ENCODE results near the gene SAC3D1. TPM values are rescaled to one million over a fixed set of nuclear protein-coding genes. Genes with fewer than 3 reads are reported as not detected.

The SAC3D1 gene
- total and polyA plus RNA-seq, 2 donors from 2014 or later = 6.8 to 13.4 TPM

GRCh38 chr11:65089621-65090020, 48.6 kb downstream of the SAC3D1 start:
- intact Hi-C loops (cut with DNase I) = no loop called here
- H3K4me3 ChIP-seq (ENCODE audit: low read length in 3 of 3) = no peak overlapping the region
- DNase-seq = no peak
- peaks cover 0 to 11% (median 4%) of the 10 kb centered on the region in 3 donors for H3K4me1 ChIP-seq (ENCODE audit: control insufficient read depth in 2 of 3, insufficient read depth in 2 of 3, low read depth in 1 of 3, low read length in 3 of 3)
- H3K27ac ChIP-seq (ENCODE audit: low read depth in 2 of 2, low read length in 2 of 2) = no peak overlapping the region
- no peak for FAIRE-seq
- peaks cover 8 to 31% (median 12%) of the 10 kb centered on the region in 3 donors for H3K36me3 ChIP-seq (ENCODE audit: control insufficient read depth in 2 of 3, insufficient read depth in 3 of 3, low read length in 3 of 3)
- H3K9ac ChIP-seq (ENCODE audit: low read length in 3 of 3) = no peak overlapping the region
- no peaks in the 10 kb centered on the region for H3K27me3 ChIP-seq (ENCODE audit: control insufficient read depth, insufficient read depth, low read length)
- no peak for TF ChIP-seq CTCF (IDR thresholded peaks at IDR 0.05; ENCODE audit: borderline replicate concordance, extremely low read depth, insufficient read depth)
- no peaks in the 10 kb centered on the region for H3K9me3 ChIP-seq (ENCODE audit: control insufficient read depth in 2 of 3, insufficient read depth in 1 of 3, low read length in 3 of 3)

GRCh38 chr11:65090628-65091027, 49.6 kb downstream of the SAC3D1 start:
- Histone ChIP-seq H3K27ac (ENCODE audit: low read depth in 2 of 2, low read length in 2 of 2) (no peak overlapping the region), H3K27me3 (ENCODE audit: control insufficient read depth, insufficient read depth, low read length) (no peaks in the 10 kb centered on the region), H3K4me3 (ENCODE audit: low read length in 3 of 3) (no peak overlapping the region), H3K9ac (ENCODE audit: low read length in 3 of 3) (no peak overlapping the region), H3K4me1 (ENCODE audit: control insufficient read depth in 2 of 3, insufficient read depth in 2 of 3, low read depth in 1 of 3, low read length in 3 of 3) (peaks cover 0 to 4% (median 0%) of the 10 kb centered on the region in 3 donors), H3K36me3 (ENCODE audit: control insufficient read depth in 2 of 3, insufficient read depth in 3 of 3, low read length in 3 of 3) (peaks cover 4 to 28% (median 9%) of the 10 kb centered on the region in 3 donors), H3K9me3 (ENCODE audit: control insufficient read depth in 2 of 3, insufficient read depth in 1 of 3, low read length in 3 of 3) (no peaks in the 10 kb centered on the region)
- intact Hi-C loops (cut with DNase I) = no loop called here
- no peak for DNase-seq
- TF ChIP-seq CTCF (IDR thresholded peaks at IDR 0.05; ENCODE audit: borderline replicate concordance, extremely low read depth, insufficient read depth) = no peak
- FAIRE-seq = no peak

Small RNAs within 50 kb of the gene (microRNA-seq; reads per million reads assigned to microRNA genes)
- gene MIR6879 = not detected

Other genes with a start within 250 kb of the SAC3D1 start
- 12.5 TPM for gene MAP4K2, start 238.0 kb upstream of the SAC3D1 start, total RNA-seq
- 15.4 TPM for gene MAP4K2, start 238.0 kb upstream of the SAC3D1 start, polyA plus RNA-seq (ENCODE audit: insufficient read depth, low read depth, low replicate concordance)
- 20.9 TPM for gene MEN1, start 230.7 kb upstream of the SAC3D1 start, total RNA-seq
- 24.0 TPM for gene MEN1, start 230.7 kb upstream of the SAC3D1 start, polyA plus RNA-seq (ENCODE audit: insufficient read depth, low read depth, low replicate concordance)
- 20.7 TPM for gene CDC42BPG, start 196.6 kb upstream of the SAC3D1 start, total RNA-seq
- gene CDC42BPG, start 196.6 kb upstream of the SAC3D1 start, polyA plus RNA-seq (ENCODE audit: insufficient read depth, low read depth, low replicate concordance) = 4.5 TPM
- 76.1 TPM for gene EHD1, start 162.6 kb upstream of the SAC3D1 start, total RNA-seq
- gene EHD1, start 162.6 kb upstream of the SAC3D1 start, polyA plus RNA-seq (ENCODE audit: insufficient read depth, low read depth, low replicate concordance) = 48.9 TPM
- 26.9 TPM for gene ATG2A, start 124.0 kb upstream of the SAC3D1 start, total RNA-seq
- gene ATG2A, start 124.0 kb upstream of the SAC3D1 start, polyA plus RNA-seq (ENCODE audit: insufficient read depth, low read depth, low replicate concordance) = 16.8 TPM
- gene PPP2R5B, start 116.5 kb upstream of the SAC3D1 start, total RNA-seq = 21.2 TPM
- gene PPP2R5B, start 116.5 kb upstream of the SAC3D1 start, polyA plus RNA-seq (ENCODE audit: insufficient read depth, low read depth, low replicate concordance) = 16.8 TPM
- gene GPHA2, start 105.3 kb upstream of the SAC3D1 start, total RNA-seq = not detected
- gene GPHA2, start 105.3 kb upstream of the SAC3D1 start, polyA plus RNA-seq (ENCODE audit: insufficient read depth, low read depth, low replicate concordance) = 0.99 TPM
- not detected for gene MAJIN, start 69.1 kb upstream of the SAC3D1 start, total RNA-seq
- gene MAJIN, start 69.1 kb upstream of the SAC3D1 start, polyA plus RNA-seq (ENCODE audit: insufficient read depth, low read depth, low replicate concordance) = 0.80 TPM
- gene BATF2, start 44.2 kb upstream of the SAC3D1 start, total RNA-seq = 5.9 TPM
- 8.8 TPM for gene BATF2, start 44.2 kb upstream of the SAC3D1 start, polyA plus RNA-seq (ENCODE audit: insufficient read depth, low read depth, low replicate concordance)
- gene ARL2, start 27.1 kb upstream of the SAC3D1 start, total RNA-seq = 91.6 TPM
- gene ARL2, start 27.1 kb upstream of the SAC3D1 start, polyA plus RNA-seq (ENCODE audit: insufficient read depth, low read depth, low replicate concordance) = 284 TPM
- 29.6 TPM for gene SNX15, start 13.8 kb upstream of the SAC3D1 start, total RNA-seq
- 27.7 TPM for gene SNX15, start 13.8 kb upstream of the SAC3D1 start, polyA plus RNA-seq (ENCODE audit: insufficient read depth, low read depth, low replicate concordance)
- gene NAALADL1, start 17.3 kb downstream of the SAC3D1 start, total RNA-seq = 9.4 TPM
- 17.1 TPM for gene NAALADL1, start 17.3 kb downstream of the SAC3D1 start, polyA plus RNA-seq (ENCODE audit: insufficient read depth, low read depth, low replicate concordance)
- 1.4 TPM for gene CDCA5, start 42.8 kb downstream of the SAC3D1 start, total RNA-seq
- gene CDCA5, start 42.8 kb downstream of the SAC3D1 start, polyA plus RNA-seq (ENCODE audit: insufficient read depth, low read depth, low replicate concordance) = 0.43 TPM
- 31.4 TPM for gene ZFPL1, start 43.0 kb downstream of the SAC3D1 start, total RNA-seq
- 43.1 TPM for gene ZFPL1, start 43.0 kb downstream of the SAC3D1 start, polyA plus RNA-seq (ENCODE audit: insufficient read depth, low read depth, low replicate concordance)
- 110 TPM for gene VPS51, start 55.0 kb downstream of the SAC3D1 start, total RNA-seq
- gene VPS51, start 55.0 kb downstream of the SAC3D1 start, polyA plus RNA-seq (ENCODE audit: insufficient read depth, low read depth, low replicate concordance) = 98.3 TPM
- gene TM7SF2, start 70.7 kb downstream of the SAC3D1 start, total RNA-seq = 20.9 TPM
- gene TM7SF2, start 70.7 kb downstream of the SAC3D1 start, polyA plus RNA-seq (ENCODE audit: insufficient read depth, low read depth, low replicate concordance) = 88.2 TPM
- 14.0 TPM for gene ZNHIT2, start 76.5 kb downstream of the SAC3D1 start, total RNA-seq
- gene ZNHIT2, start 76.5 kb downstream of the SAC3D1 start, polyA plus RNA-seq (ENCODE audit: insufficient read depth, low read depth, low replicate concordance) = 21.1 TPM
- gene FAU, start 80.9 kb downstream of the SAC3D1 start, total RNA-seq = 794 TPM
- gene FAU, start 80.9 kb downstream of the SAC3D1 start, polyA plus RNA-seq (ENCODE audit: insufficient read depth, low read depth, low replicate concordance) = 927 TPM
- 53.3 TPM for gene MRPL49, start 81.1 kb downstream of the SAC3D1 start, total RNA-seq
- 76.7 TPM for gene MRPL49, start 81.1 kb downstream of the SAC3D1 start, polyA plus RNA-seq (ENCODE audit: insufficient read depth, low read depth, low replicate concordance)
- gene SYVN1, start 93.3 kb downstream of the SAC3D1 start, total RNA-seq = 69.8 TPM
- 21.2 TPM for gene SYVN1, start 93.3 kb downstream of the SAC3D1 start, polyA plus RNA-seq (ENCODE audit: insufficient read depth, low read depth, low replicate concordance)
- gene SPDYC, start 129.0 kb downstream of the SAC3D1 start, total RNA-seq = not detected
- gene SPDYC, start 129.0 kb downstream of the SAC3D1 start, polyA plus RNA-seq (ENCODE audit: insufficient read depth, low read depth, low replicate concordance) = 0.43 TPM
- gene CAPN1, start 140.7 kb downstream of the SAC3D1 start, total RNA-seq = 328 TPM
- gene CAPN1, start 140.7 kb downstream of the SAC3D1 start, polyA plus RNA-seq (ENCODE audit: insufficient read depth, low read depth, low replicate concordance) = 92.5 TPM
- 6.5 TPM for gene POLA2, start 220.8 kb downstream of the SAC3D1 start, total RNA-seq
- gene POLA2, start 220.8 kb downstream of the SAC3D1 start, polyA plus RNA-seq (ENCODE audit: insufficient read depth, low read depth, low replicate concordance) = 13.6 TPM